ENCODE results near the gene MROH2A.

Gene MROH2A

GRCh38 chr2:233799716-233800115, 21.6 kb downstream of the MROH2A start:
- DNase-seq (ENCODE audit: low spot score) = no peak

DNA sequence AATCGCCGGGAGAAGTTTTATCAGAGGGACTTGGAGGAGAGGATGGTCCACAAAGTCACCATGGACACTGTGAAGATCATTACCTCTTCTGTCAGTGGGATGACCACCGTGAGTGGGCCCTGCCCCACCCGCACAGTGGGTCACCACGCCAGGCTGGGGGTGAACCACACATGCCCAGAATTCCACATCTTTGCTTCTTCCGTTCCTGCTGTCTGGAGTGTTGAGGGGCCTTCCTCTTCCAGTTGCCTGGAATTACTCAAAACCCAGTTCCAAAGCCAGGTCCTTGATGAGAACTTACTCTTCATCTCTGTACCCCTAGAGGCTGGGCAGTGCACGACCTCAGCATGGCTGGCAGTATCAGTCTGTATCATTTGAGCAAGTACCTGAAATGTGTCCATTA, 22.1 kb downstream of the MROH2A start:
- DNase-seq (ENCODE audit: low spot score) = no peak

DNA sequence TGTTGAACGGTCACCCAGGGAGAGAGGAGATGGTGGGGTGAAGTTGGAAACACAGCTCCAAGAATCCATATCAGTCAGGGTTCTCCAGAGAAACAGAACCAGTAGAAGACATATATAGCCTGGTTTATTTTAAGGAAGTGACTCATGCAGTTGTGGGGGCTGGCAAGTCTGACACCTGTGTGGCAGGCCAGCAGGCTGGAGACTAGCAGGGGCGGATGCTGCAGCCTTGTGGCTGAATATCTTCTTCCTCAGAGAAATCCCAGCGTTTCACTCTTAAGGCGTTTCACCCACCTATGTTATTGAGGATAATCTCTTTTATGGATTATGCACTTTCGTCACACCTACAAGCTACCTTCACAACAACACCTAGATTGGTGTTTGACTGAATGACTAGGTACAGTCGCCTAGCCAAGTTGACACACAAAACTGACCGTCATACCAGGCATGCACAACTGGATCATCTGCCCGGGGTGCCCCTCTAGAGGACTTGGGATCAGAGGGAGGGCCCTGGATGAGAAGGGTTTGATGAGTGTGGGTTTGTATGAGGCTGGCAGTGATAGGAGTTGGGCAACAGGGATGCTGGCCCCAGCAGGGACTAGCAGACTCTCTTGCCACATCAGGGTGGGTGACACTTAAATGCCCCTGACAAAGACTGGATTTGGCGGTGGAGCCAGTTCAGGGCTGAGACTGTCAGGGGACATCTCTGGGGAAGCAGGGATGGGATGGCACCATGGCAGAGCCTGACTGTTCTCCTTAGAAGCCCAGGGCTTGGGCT, 23.4 kb downstream of the MROH2A start:
- DNase-seq (ENCODE audit: low spot score) = no peak

DNA sequence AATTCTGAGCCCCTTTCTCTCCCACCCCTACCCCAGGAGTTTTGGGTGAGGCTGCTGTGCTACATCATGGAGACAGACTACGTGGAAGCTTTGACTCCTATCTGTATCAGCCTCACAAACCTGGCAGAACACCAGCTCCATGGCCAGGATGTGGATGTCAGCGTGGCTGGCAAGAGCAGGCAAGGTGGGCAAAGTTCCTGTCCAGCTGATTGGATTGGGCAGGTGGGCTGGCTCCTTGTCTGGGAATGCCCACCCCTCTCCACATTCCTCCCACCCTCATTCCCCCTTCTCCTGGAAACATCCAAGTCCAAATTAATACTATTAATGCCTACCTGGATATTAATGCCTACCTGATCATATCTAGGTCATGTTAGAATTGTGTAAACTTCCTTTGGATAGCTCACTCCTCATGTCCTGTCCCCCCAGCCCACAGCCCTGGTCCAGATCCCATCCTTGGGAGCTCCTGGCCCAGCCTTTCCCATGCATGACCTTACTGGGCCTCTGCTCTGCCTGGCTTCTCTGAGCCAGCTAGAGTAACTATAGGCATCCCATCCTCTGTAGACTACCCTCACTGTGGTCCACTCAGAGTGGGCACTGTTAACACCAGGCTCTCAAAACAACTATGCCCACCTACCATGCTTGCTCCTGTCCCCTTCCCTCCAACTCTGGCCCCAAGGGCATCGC, 24.1 kb downstream of the MROH2A start:
- no peak for DNase-seq (ENCODE audit: low spot score)

GRCh38 chr2:233803292-233803911, 25.3 kb downstream of the MROH2A start:
- DNase-seq (ENCODE audit: low spot score) = no peak

GRCh38 chr2:233803994-233804393, 25.9 kb downstream of the MROH2A start:
- no peak for DNase-seq (ENCODE audit: low spot score)

DNA sequence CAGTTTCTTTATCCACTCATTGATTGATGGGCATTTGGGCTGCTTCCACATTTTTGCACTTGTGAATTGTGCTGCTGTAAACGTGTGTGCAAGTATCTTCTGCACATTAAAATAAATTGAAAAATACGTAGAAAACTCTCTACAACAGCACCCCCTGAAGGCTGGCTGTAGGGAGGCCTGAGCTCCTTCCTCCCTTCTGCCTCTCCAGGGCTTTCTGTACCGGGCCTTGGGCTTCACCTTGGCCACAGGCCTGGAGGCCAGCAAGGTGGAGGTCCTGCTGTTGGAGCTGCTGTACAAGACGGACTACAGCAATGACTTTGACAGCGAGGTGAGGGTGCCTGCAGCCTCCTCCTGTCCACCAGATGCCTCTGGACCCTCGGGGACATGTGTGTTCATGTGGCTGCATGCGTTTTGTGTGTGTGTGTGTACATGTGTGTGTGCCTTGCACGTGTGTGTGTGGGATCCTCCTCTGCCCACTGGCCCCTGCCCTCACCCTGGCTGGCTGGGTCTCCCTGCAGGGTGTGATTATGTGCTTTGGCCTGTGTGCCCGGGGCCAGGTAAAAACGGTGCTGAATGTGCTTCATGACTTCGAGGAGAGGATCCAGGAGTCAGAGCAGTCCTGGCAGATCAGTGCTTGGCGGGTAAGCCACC, 29.2 kb downstream of the MROH2A start:
- DNase-seq (ENCODE audit: low spot score) = no peak

DNA sequence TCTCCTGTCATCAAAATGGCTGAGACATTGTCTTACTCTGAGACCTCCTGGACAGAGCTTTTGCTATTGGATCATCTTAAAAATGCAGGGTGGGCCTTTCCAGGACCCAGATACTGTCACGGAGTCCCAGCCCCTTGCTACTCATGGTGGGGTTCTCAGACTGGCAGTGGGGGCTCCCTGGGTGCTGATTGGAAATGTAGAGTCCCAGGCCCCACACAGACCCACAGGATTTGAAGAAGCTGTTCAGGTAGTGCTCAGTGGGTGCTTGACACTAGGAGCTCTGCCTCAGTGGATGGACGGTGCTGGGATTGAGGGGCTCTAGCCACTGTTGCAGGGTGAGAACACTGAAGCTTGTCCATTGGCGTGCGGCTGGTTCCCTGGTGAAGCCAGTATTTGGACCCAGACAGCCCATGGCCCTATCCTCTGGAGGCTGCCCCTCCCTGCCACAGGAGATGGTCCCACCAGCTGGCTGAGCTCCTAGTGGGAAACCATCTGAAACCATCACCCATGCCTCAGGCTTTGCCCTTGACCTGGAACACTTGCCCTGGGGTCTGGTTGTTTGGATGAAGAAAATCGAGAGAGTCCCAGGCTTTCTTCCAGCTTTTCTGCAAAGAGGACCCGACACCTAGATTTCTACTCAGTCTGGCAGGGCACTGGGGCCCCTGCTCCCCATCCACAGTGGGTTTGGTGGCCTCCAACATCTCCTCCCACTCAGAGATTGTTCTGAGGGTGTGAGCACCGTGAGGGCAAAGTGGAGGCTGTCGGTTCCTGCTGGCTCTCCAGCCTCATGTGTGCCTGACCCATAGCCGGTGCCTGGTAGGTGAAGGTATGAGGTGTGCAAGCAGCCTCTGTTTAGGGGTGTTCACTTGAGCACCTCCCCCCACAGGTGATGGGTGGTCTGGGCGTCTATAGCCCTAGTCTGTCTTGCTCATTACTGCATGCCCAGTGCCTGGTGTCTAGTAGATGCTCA, 30.1 kb downstream of the MROH2A start:
- DNase-seq (ENCODE audit: low spot score) = no peak

DNA sequence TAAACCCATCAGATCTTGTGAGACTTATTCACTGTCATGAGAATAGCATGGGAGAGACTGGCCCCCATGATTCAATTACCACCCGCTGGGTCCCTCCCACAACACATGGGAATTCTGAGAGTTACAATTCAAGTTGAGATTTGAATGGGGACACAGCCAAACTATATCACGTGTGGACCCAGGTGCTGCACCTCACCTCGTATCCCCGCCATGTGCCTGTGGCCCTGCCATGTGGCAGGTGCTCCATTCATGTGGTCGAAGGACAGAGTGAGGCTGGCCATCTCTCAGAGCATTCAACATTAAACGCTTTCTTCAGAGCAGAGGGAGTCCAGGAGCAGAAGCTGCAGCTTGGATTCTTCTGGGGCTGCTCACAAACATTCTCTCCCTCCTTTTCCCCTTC, 32.3 kb downstream of the MROH2A start:
- DNase-seq (ENCODE audit: low spot score) = no peak

DNA sequence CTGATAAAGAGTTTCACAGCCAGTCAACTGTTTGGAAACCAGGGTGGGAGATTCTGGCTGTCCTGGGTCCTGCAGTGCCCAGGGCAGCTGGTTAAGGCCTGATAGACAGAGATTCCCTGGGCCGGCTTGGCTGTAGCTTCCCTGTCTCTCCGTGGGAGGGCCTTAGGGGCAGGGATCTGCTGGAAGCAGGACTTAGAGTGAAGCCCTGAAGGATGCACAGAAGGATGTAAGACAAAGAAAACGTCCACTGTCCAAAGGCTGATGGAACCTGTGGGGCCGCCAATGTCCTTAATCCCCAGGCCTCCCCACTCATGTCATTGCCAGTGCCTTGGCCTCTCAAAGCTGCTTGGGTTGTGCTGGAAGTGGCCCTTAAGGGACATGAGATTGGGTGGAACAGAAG, 33.0 kb downstream of the MROH2A start:
- DNase-seq (ENCODE audit: low spot score) = no peak

GRCh38 chr2:233811732-233812131, 33.6 kb downstream of the MROH2A start:
- DNase-seq (ENCODE audit: low spot score) = no peak

- no peak for DNase-seq (ENCODE audit: low spot score)
These were observed 35.3 kb downstream of the MROH2A start for GRCh38 chr2:233813236-233814055.

GRCh38 chr2:233814056-233814835, 36.1 kb downstream of the MROH2A start:
- no peak for DNase-seq (ENCODE audit: low spot score)

DNA sequence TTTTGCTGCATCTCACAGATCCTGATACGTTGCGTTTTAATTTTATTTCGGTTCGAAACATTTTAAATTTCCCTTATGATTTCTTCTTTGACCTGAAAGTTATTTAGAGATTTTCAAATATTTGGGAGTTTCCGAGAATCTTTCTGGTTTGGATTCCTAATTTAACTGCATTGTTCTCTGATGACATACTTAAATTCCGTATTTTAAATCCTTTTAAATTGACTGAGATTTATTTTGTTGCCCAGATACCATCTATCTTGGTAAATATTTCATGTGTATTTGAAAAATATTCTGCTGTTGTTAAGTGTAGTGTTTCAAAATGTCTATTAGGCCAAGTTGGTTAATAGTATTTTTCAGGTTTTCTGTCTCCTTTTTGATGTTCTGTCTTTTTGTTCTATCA, 37.7 kb downstream of the MROH2A start:
- no peak for DNase-seq (ENCODE audit: low spot score)

DNA sequence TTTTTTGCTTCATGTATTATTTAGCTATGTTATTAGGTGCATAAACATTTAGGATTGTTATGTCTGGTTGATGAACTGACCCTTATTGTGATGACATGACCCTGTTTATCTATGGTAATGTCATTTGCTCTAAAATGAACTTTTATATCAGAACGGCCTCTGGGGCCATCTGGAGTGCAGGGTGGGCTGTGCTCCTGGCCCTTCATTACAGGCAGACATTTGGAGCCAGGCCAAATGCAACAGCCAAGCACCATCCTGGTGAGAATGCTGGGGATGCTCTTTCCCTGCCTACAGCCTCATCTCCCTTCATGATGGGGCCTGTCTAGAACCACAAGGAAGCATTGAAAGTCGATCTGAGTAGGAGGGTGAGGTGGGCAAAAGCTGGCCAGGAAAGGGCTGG, 38.2 kb downstream of the MROH2A start:
- DNase-seq (ENCODE audit: low spot score) = no peak

DNA sequence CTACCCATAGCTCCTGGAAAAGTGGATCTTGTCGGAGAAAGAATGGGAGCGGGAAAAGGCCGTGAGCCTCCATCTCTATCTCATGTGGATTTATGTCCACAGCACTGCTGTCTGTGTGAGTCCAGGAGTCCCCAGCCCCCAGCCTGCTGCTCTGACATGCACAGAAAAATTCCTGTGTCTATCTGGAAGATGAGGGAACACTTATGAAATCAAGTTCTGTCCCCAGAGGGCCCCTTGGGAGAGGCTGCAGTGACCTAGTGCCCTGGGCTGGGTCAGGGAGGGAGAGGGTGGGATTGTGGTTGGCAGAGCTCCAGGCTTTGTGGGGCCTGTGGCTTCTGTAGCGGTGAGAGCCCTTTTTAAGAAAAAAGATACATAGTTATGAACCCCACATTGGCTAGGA, 38.6 kb downstream of the MROH2A start:
- no peak for DNase-seq (ENCODE audit: low spot score)

DNA sequence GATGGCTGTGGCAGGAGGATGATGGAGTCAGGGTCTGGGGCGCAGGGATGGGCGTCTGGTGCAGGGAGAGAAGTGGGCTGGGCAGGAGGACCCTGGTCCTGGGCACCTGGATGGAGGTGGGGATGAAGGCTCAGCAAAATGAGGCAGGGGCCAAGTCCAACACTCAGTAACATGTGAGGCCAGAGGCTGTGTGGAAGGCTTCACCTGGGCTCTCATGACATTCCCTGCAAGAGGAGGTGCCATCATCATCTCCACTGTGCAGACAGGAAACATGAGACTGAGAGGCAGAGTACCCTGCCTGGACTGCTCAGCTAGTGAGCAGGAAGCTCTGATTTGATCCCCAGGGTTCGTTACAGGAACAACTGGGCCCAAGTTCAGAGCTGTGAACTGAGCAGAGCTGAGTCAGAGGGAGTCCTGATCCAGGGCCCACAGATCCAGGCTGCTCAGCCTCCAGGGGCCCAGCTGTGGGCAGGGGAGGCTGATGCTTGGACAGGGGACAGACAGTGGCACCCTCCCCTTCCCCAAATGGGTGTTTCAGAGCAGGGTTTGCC, 39.3 kb downstream of the MROH2A start:
- DNase-seq (ENCODE audit: low spot score) = peak; percentile 52

- DNase-seq (ENCODE audit: low spot score) = no peak
These were observed 40.0 kb downstream of the MROH2A start for GRCh38 chr2:233817995-233818638.

All from AG20443 (cell line).